Measurements from ENCODE around the gene AK5. TPM values are rescaled to one million over a fixed set of nuclear protein-coding genes. Genes with fewer than 3 reads are reported as not detected.

The AK5 gene
- total RNA-seq, 1 experiment from 2014 or later: 3.0 TPM

DNA sequence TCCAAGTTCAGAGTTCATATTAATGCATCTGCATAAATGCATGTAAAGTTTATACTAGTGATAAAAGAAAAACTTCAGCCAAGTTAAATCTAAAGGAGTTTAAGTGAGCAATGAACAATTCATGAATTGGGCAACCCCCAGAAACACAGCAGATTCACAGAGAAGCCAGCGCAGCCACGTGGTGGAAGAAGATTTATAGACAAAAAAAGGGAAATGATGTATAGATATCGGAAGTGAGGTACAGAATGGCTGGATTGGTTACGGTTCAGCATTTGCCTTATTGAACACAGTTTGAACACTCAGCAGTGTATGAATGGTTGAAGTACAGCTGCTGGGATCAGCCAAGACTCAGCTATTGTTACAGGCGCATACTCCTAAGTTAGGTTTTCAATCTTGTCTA, 5.7 kb downstream of the AK5 start:
- DNase-seq (ENCODE audit: low read depth, low spot score) (no peak), ATAC-seq (no peak)
- in situ Hi-C loops (cut with HindIII; ENCODE audit: low pct_unique_long_range_greater_than_20kb, low sequenced_read_pairs): no loop called here
- ChIA-PET CTCF (no interaction called here), POLR2A (no interaction called here)
- H3K4me3 ChIP-seq (ENCODE audit: low read depth in 2 of 2, low read length in 2 of 2): no peak overlapping the region
- intact Hi-C loops (cut with micrococcal nuclease; ENCODE audit: unreplicated experiment): no loop called here
- H3K4me1 ChIP-seq (ENCODE audit: control insufficient read depth, insufficient read depth, low read length): peaks cover 5% of the 10 kb centered on the region
- H3K27ac ChIP-seq (ENCODE audit: low read length): no peak overlapping the region
- H3K9me3 ChIP-seq (ENCODE audit: control insufficient read depth, insufficient read depth, low read depth, low read length): no peaks in the 10 kb centered on the region
- no peaks in the 10 kb centered on the region; the same call in 1 of the 2 replicates for H3K36me3 ChIP-seq (ENCODE audit: control insufficient read depth, insufficient read depth, low read length)
- BruUV-seq (replicated peaks): no TSS peak
- TF ChIP-seq, protein P1, sequence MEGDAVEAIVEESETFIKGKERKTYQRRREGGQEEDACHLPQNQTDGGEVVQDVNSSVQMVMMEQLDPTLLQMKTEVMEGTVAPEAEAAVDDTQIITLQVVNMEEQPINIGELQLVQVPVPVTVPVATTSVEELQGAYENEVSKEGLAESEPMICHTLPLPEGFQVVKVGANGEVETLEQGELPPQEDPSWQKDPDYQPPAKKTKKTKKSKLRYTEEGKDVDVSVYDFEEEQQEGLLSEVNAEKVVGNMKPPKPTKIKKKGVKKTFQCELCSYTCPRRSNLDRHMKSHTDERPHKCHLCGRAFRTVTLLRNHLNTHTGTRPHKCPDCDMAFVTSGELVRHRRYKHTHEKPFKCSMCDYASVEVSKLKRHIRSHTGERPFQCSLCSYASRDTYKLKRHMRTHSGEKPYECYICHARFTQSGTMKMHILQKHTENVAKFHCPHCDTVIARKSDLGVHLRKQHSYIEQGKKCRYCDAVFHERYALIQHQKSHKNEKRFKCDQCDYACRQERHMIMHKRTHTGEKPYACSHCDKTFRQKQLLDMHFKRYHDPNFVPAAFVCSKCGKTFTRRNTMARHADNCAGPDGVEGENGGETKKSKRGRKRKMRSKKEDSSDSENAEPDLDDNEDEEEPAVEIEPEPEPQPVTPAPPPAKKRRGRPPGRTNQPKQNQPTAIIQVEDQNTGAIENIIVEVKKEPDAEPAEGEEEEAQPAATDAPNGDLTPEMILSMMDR (IDR thresholded peaks at IDR 0.05): no peak
- TF ChIP-seq, protein P2, sequence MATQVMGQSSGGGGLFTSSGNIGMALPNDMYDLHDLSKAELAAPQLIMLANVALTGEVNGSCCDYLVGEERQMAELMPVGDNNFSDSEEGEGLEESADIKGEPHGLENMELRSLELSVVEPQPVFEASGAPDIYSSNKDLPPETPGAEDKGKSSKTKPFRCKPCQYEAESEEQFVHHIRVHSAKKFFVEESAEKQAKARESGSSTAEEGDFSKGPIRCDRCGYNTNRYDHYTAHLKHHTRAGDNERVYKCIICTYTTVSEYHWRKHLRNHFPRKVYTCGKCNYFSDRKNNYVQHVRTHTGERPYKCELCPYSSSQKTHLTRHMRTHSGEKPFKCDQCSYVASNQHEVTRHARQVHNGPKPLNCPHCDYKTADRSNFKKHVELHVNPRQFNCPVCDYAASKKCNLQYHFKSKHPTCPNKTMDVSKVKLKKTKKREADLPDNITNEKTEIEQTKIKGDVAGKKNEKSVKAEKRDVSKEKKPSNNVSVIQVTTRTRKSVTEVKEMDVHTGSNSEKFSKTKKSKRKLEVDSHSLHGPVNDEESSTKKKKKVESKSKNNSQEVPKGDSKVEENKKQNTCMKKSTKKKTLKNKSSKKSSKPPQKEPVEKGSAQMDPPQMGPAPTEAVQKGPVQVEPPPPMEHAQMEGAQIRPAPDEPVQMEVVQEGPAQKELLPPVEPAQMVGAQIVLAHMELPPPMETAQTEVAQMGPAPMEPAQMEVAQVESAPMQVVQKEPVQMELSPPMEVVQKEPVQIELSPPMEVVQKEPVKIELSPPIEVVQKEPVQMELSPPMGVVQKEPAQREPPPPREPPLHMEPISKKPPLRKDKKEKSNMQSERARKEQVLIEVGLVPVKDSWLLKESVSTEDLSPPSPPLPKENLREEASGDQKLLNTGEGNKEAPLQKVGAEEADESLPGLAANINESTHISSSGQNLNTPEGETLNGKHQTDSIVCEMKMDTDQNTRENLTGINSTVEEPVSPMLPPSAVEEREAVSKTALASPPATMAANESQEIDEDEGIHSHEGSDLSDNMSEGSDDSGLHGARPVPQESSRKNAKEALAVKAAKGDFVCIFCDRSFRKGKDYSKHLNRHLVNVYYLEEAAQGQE (IDR thresholded peaks at IDR 0.05; ENCODE audit: insufficient read depth in 1 of 2, low read depth in 2 of 2, low read length in 1 of 2): no peak
- TF ChIP-seq TCF7L2 (IDR thresholded peaks at IDR 0.05; ENCODE audit: low read depth, low read length) (no peak), SIN3A (IDR thresholded peaks at IDR 0.05; ENCODE audit: borderline replicate concordance, insufficient read depth, low read depth, low read length) (no peak), POLR2AphosphoS5 (IDR thresholded peaks at IDR 0.05; ENCODE audit: low read depth, low read length) (no peak)
- peaks cover 9% of the 10 kb centered on the region for H3K27me3 ChIP-seq (ENCODE audit: control insufficient read depth, insufficient read depth, low read length)

DNA sequence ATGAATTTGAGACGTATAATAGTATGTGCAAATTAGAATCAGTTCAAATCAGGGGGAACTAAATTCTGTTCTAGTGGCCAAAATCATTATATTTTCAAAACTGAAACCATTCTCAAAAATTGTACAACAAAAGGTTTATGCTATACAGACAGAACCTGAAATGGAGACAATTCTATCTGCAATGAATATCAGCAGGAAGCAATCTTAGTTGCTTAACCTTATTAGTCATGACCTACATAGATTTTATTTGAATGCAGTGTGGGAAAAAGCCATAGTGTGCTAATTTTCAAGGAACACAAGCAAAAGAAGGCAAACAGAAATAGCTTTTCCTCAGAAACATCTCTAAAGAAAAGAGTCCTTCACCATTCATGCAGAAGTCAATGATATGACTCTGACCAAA, 6.5 kb downstream of the AK5 start:
- no peaks in the 10 kb centered on the region; the same call in 1 of the 2 replicates for H3K36me3 ChIP-seq (ENCODE audit: control insufficient read depth, insufficient read depth, low read length)
- in situ Hi-C loops (cut with HindIII; ENCODE audit: low pct_unique_long_range_greater_than_20kb, low sequenced_read_pairs): no loop called here
- intact Hi-C loops (cut with micrococcal nuclease; ENCODE audit: unreplicated experiment): no loop called here
- ChIA-PET CTCF (no interaction called here), POLR2A (no interaction called here)
- H3K4me1 ChIP-seq (ENCODE audit: control insufficient read depth, insufficient read depth, low read length): no peaks in the 10 kb centered on the region
- no TSS peak for BruUV-seq (replicated peaks)
- H3K4me3 ChIP-seq (ENCODE audit: low read depth in 2 of 2, low read length in 2 of 2): no peak overlapping the region
- peaks cover 8% of the 10 kb centered on the region for H3K27me3 ChIP-seq (ENCODE audit: control insufficient read depth, insufficient read depth, low read length)
- ATAC-seq (no peak), DNase-seq (ENCODE audit: low read depth, low spot score) (no peak)
- H3K27ac ChIP-seq (ENCODE audit: low read length): no peak overlapping the region
- TF ChIP-seq POLR2AphosphoS5 (IDR thresholded peaks at IDR 0.05; ENCODE audit: low read depth, low read length): no peak
- TF ChIP-seq, protein P2 (IDR thresholded peaks at IDR 0.05; ENCODE audit: insufficient read depth in 1 of 2, low read depth in 2 of 2, low read length in 1 of 2): no peak
- TF ChIP-seq, protein P1 (IDR thresholded peaks at IDR 0.05): no peak
- no peaks in the 10 kb centered on the region for H3K9me3 ChIP-seq (ENCODE audit: control insufficient read depth, insufficient read depth, low read depth, low read length)
